Measurements from ENCODE around the gene KIF4A.

Gene KIF4A

GRCh38 chrX:70436343-70436742 is 146.4 kb downstream of the KIF4A start:
- no peaks in the 10 kb centered on the region for H3K9me3 ChIP-seq (ENCODE audit: insufficient read depth, low read length)
- TF ChIP-seq, protein P1, sequence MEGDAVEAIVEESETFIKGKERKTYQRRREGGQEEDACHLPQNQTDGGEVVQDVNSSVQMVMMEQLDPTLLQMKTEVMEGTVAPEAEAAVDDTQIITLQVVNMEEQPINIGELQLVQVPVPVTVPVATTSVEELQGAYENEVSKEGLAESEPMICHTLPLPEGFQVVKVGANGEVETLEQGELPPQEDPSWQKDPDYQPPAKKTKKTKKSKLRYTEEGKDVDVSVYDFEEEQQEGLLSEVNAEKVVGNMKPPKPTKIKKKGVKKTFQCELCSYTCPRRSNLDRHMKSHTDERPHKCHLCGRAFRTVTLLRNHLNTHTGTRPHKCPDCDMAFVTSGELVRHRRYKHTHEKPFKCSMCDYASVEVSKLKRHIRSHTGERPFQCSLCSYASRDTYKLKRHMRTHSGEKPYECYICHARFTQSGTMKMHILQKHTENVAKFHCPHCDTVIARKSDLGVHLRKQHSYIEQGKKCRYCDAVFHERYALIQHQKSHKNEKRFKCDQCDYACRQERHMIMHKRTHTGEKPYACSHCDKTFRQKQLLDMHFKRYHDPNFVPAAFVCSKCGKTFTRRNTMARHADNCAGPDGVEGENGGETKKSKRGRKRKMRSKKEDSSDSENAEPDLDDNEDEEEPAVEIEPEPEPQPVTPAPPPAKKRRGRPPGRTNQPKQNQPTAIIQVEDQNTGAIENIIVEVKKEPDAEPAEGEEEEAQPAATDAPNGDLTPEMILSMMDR (IDR thresholded peaks at IDR 0.05; ENCODE audit: low read depth, low read length): peak; percentile 19
- no peak for TF ChIP-seq EZH2phosphoT487 (IDR thresholded peaks at IDR 0.05; ENCODE audit: low read depth)
- H2AFZ ChIP-seq (ENCODE audit: low read depth, low read length): no peak overlapping the region
- H3K36me3 ChIP-seq (replicated peaks; ENCODE audit: low read depth, low read length): no peaks in the 10 kb centered on the region
- H3K9ac ChIP-seq (ENCODE audit: low read length): no peak overlapping the region
- H3K27me3 ChIP-seq (ENCODE audit: low read depth, low read length): 0 out of 2 replicates have a peak, but pooled peaks cover 3% of the 10 kb centered on the region
- no peak overlapping the region for H3K27ac ChIP-seq (ENCODE audit: low read length)
- H3K4me2 ChIP-seq (ENCODE audit: low read length): no peak overlapping the region
- peaks cover 22% of the 10 kb centered on the region for H3K4me1 ChIP-seq (ENCODE audit: low read length)
- no peaks in the 10 kb centered on the region for H3K79me2 ChIP-seq (ENCODE audit: low read length)
- no peaks in the 10 kb centered on the region for H4K20me1 ChIP-seq (ENCODE audit: insufficient read depth, low read length)
- no peak overlapping the region for H3K4me3 ChIP-seq (ENCODE audit: low read length)

GRCh38 chrX:70437011-70437410 is 147.1 kb downstream of the KIF4A start:
- 0 out of 2 replicates have a peak, but pooled peaks cover 7% of the 10 kb centered on the region for H3K27me3 ChIP-seq (ENCODE audit: low read depth, low read length)
- no peaks in the 10 kb centered on the region for H3K9me3 ChIP-seq (ENCODE audit: insufficient read depth, low read length)
- H3K9ac ChIP-seq (ENCODE audit: low read length): no peak overlapping the region
- no peaks in the 10 kb centered on the region for H3K36me3 ChIP-seq (replicated peaks; ENCODE audit: low read depth, low read length)
- no peaks in the 10 kb centered on the region for H3K79me2 ChIP-seq (ENCODE audit: low read length)
- H3K4me3 ChIP-seq (ENCODE audit: low read length): no peak overlapping the region
- H3K4me1 ChIP-seq (ENCODE audit: low read length): peaks cover 22% of the 10 kb centered on the region
- H2AFZ ChIP-seq (ENCODE audit: low read depth, low read length): no peak overlapping the region
- H4K20me1 ChIP-seq (ENCODE audit: insufficient read depth, low read length): no peaks in the 10 kb centered on the region
- no peak for TF ChIP-seq EZH2phosphoT487 (IDR thresholded peaks at IDR 0.05; ENCODE audit: low read depth)
- TF ChIP-seq, protein P1 (IDR thresholded peaks at IDR 0.05; ENCODE audit: low read depth, low read length): no peak
- H3K4me2 ChIP-seq (ENCODE audit: low read length): no peak overlapping the region
- H3K27ac ChIP-seq (ENCODE audit: low read length): no peak overlapping the region

GRCh38 chrX:70437921-70438665 is 148.2 kb downstream of the KIF4A start:
- Histone ChIP-seq H3K27ac (ENCODE audit: low read length) (no peak overlapping the region), H3K4me3 (ENCODE audit: low read length) (no peak overlapping the region), H3K36me3 (replicated peaks; ENCODE audit: low read depth, low read length) (no peaks in the 10 kb centered on the region), H3K27me3 (ENCODE audit: low read depth, low read length) (0 out of 2 replicates have a peak, but pooled peaks cover 7% of the 10 kb centered on the region), H3K9me3 (ENCODE audit: insufficient read depth, low read length) (no peaks in the 10 kb centered on the region), H2AFZ (ENCODE audit: low read depth, low read length) (no peak overlapping the region), H3K4me1 (ENCODE audit: low read length) (peaks cover 19% of the 10 kb centered on the region), H3K4me2 (ENCODE audit: low read length) (no peak overlapping the region), H3K9ac (ENCODE audit: low read length) (no peak overlapping the region), H4K20me1 (ENCODE audit: insufficient read depth, low read length) (no peaks in the 10 kb centered on the region), H3K79me2 (ENCODE audit: low read length) (no peaks in the 10 kb centered on the region)
- TF ChIP-seq, protein P1 (IDR thresholded peaks at IDR 0.05; ENCODE audit: low read depth, low read length): no peak
- no peak for TF ChIP-seq EZH2phosphoT487 (IDR thresholded peaks at IDR 0.05; ENCODE audit: low read depth)

- Histone ChIP-seq H3K9me3 (ENCODE audit: insufficient read depth, low read length) (no peaks in the 10 kb centered on the region), H3K4me2 (ENCODE audit: low read length) (no peak overlapping the region), H3K27ac (ENCODE audit: low read length) (no peak overlapping the region), H3K4me1 (ENCODE audit: low read length) (peaks cover 14% of the 10 kb centered on the region), H3K36me3 (replicated peaks; ENCODE audit: low read depth, low read length) (no peaks in the 10 kb centered on the region), H3K79me2 (ENCODE audit: low read length) (no peaks in the 10 kb centered on the region), H2AFZ (ENCODE audit: low read depth, low read length) (no peak overlapping the region), H4K20me1 (ENCODE audit: insufficient read depth, low read length) (no peaks in the 10 kb centered on the region), H3K27me3 (ENCODE audit: low read depth, low read length) (peaks cover 9% of the 10 kb centered on the region; the same call in 1 of the 2 replicates), H3K4me3 (ENCODE audit: low read length) (no peak overlapping the region), H3K9ac (ENCODE audit: low read length) (no peak overlapping the region)
- TF ChIP-seq, protein P1 (IDR thresholded peaks at IDR 0.05; ENCODE audit: low read depth, low read length): no peak
- TF ChIP-seq EZH2phosphoT487 (IDR thresholded peaks at IDR 0.05; ENCODE audit: low read depth): no peak
Measured at GRCh38 chrX:70439016-70439415, 149.1 kb downstream of the KIF4A start.
